GM18511 (cell line): ENCODE data around the gene KCTD20.
"Not testable (repeated sequence)": the region's sequence is repeated elsewhere in the genome, so short reads cannot be mapped to it uniquely, and the experiment has no call there.

Source experiments
- ATAC-seq: cut with Tn5 transposase; IDR thresholded peaks from one replicate; pipeline ENCODE4 v1.9.1; 2021; ENCODE audit warnings: mild to moderate bottlenecking, moderate library complexity; ENCODE audit not compliant: unreplicated experiment

Gene KCTD20

GRCh38 chr6:36443471-36444428 is 950 bp downstream of the KCTD20 start:
- no peak for ATAC-seq

GRCh38 chr6:36444470-36444869 is 1.7 kb downstream of the KCTD20 start:
- no peak for ATAC-seq

- ATAC-seq = no peak
Observed at GRCh38 chr6:36445621-36446020, 2.8 kb downstream of the KCTD20 start.

- ATAC-seq = not testable (repeated sequence)
Observed at GRCh38 chr6:36449173-36449572, 6.4 kb downstream of the KCTD20 start.

- not testable (repeated sequence) for ATAC-seq
Observed at GRCh38 chr6:36452897-36453296, 10.1 kb downstream of the KCTD20 start.

- ATAC-seq = no peak
Observed at GRCh38 chr6:36455486-36456027, 12.8 kb downstream of the KCTD20 start.

GRCh38 chr6:36459501-36459900 is 16.7 kb downstream of the KCTD20 start:
- ATAC-seq = no peak

GRCh38 chr6:36460916-36461315 is 18.1 kb downstream of the KCTD20 start:
- ATAC-seq = no peak

- ATAC-seq = no peak
Observed at GRCh38 chr6:36461646-36462045, 18.8 kb downstream of the KCTD20 start.

- no peak for ATAC-seq
Observed at GRCh38 chr6:36463676-36464075, 20.9 kb downstream of the KCTD20 start.

GRCh38 chr6:36464233-36464632 is 21.4 kb downstream of the KCTD20 start:
- no peak for ATAC-seq

- no peak for ATAC-seq
Observed at GRCh38 chr6:36467625-36468024, 24.8 kb downstream of the KCTD20 start.

- ATAC-seq = no peak
Observed at GRCh38 chr6:36469148-36469661, 26.4 kb downstream of the KCTD20 start.

GRCh38 chr6:36469946-36470345 is 27.1 kb downstream of the KCTD20 start:
- no peak for ATAC-seq

- ATAC-seq = no peak
Observed at GRCh38 chr6:36478051-36478526, 35.3 kb downstream of the KCTD20 start.

- ATAC-seq = no peak
Observed at GRCh38 chr6:36479256-36479655, 36.5 kb downstream of the KCTD20 start.

GRCh38 chr6:36483326-36483725 is 40.5 kb downstream of the KCTD20 start:
- not testable (repeated sequence) for ATAC-seq

GRCh38 chr6:36484736-36485135 is 41.9 kb downstream of the KCTD20 start:
- no peak for ATAC-seq

- ATAC-seq = no peak
Observed at GRCh38 chr6:36487698-36488097, 44.9 kb downstream of the KCTD20 start.

GRCh38 chr6:36488221-36488620 is 45.4 kb downstream of the KCTD20 start:
- no peak for ATAC-seq

GRCh38 chr6:36489426-36489825 is 46.6 kb downstream of the KCTD20 start:
- no peak for ATAC-seq
